Glutamatergic neuron (in vitro differentiated cells): ENCODE results near the gene DSE. TPM values are rescaled to one million over a fixed set of nuclear protein-coding genes. Genes with fewer than 3 reads are reported as not detected.

ENCODE experiments used
- DNase-seq: peaks from one replicate; pipeline ENCODE4 v3.0.0; 2022
- H3K27ac Mint-ChIP-seq: one replicate; pipeline ENCODE4 v1.8.0; 2020; ENCODE audit warnings: mild to moderate bottlenecking, mixed read lengths, inconsistent platforms; ENCODE audit not compliant: unreplicated experiment
- H3K27me3 Mint-ChIP-seq: one replicate; pipeline ENCODE4 v1.8.0; 2020; ENCODE audit warnings: mild to moderate bottlenecking, moderate library complexity, mixed read lengths, inconsistent platforms; ENCODE audit not compliant: unreplicated experiment
- H3K36me3 Mint-ChIP-seq: one replicate; pipeline ENCODE4 v1.8.0; 2020; ENCODE audit warnings: mild to moderate bottlenecking, mixed read lengths, inconsistent platforms; ENCODE audit not compliant: unreplicated experiment
- H3K4me1 Mint-ChIP-seq: one replicate; pipeline ENCODE4 v1.8.0; 2020; ENCODE audit warnings: mild to moderate bottlenecking, low read depth, mixed read lengths, inconsistent platforms; ENCODE audit not compliant: unreplicated experiment
- H3K4me3 Mint-ChIP-seq: one replicate; pipeline ENCODE4 v1.8.0; 2020; ENCODE audit warnings: mild to moderate bottlenecking, mixed read lengths, inconsistent platforms; ENCODE audit not compliant: unreplicated experiment
- H3K9me3 Mint-ChIP-seq: one replicate; pipeline ENCODE4 v1.8.0; 2020; ENCODE audit warnings: mild to moderate bottlenecking, moderate library complexity, mixed read lengths, inconsistent platforms; ENCODE audit not compliant: unreplicated experiment
- CTCF ChIP-seq: fragments of 200-600 bp; sonication (generic); IDR thresholded peaks from one replicate; pipeline ENCODE4 v1.5.0; 2021; ENCODE audit not compliant: partially characterized antibody, unreplicated experiment
- total RNA-seq: library from RNA; stranded (reverse); fragmentation: NEBNext Ultra II Directional; extraction: Animal tissue kit (Norgen Biotek cat#: 25700); gene quantifications from one replicate; pipeline ENCODE4 v1.2.1, GENCODE V29; 2021; ENCODE audit not compliant: unreplicated experiment

The DSE gene
- total RNA-seq, 1 donor from 2014 or later = 12.0 TPM

DNA sequence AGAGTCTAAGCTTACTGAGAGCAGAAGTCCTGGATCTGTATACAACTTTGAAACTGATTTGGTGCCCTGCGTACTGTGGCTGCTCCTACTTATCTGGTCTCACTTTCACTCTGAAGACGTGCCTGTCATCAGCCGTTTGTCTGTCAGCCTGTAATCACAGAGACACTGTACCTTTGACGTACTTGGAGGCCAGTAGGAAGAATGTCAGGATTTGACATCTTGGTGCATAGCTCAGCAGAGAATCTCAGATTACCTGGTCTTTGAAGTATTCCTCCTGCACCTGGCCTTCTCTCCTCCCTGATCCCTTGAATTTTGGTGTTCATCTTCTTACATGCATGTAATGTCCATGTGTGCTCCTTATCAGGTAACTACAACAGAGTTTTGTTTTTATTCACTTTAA lies 37.7 kb downstream of the DSE start:
- H3K36me3 Mint-ChIP-seq = no peaks in the 10 kb centered on the region
- H3K27me3 Mint-ChIP-seq = no peaks in the 10 kb centered on the region
- no peak overlapping the region for H3K27ac Mint-ChIP-seq
- H3K4me3 Mint-ChIP-seq = no peak overlapping the region
- H3K4me1 Mint-ChIP-seq = peaks cover 10% of the 10 kb centered on the region
- no peak for DNase-seq
- H3K9me3 Mint-ChIP-seq = no peaks in the 10 kb centered on the region
- TF ChIP-seq CTCF = no peak

DNA sequence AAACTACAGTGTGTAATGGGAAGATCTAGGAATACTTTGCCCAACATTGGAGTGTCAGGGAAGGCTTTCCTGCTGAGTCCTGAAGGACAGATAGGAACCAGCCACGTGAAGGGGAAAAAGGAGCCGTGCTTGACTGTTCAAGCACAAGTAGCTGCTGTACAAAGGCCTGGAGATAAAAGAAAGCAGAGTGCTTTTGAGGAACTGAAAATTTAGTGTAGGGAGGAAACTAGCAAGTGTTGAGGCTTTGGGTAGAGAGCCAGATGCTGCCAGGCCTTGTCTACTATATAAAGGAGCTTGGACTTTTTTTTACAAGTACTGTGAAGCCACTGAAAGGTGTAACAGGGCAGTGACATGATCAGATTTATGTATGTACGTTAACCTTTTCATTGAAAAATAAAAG lies 39.0 kb downstream of the DSE start:
- H3K27ac Mint-ChIP-seq = no peak overlapping the region

GRCh38 chr6:116411284-116411623 lies 40.5 kb downstream of the DSE start:
- H3K27ac Mint-ChIP-seq = no peak overlapping the region
- DNase-seq = no peak
- TF ChIP-seq CTCF = no peak
- no peak overlapping the region for H3K4me3 Mint-ChIP-seq
- H3K9me3 Mint-ChIP-seq = no peaks in the 10 kb centered on the region
- no peaks in the 10 kb centered on the region for H3K27me3 Mint-ChIP-seq
- no peaks in the 10 kb centered on the region for H3K36me3 Mint-ChIP-seq
- no peaks in the 10 kb centered on the region for H3K4me1 Mint-ChIP-seq

More for the DNA sequence above, 39.0 kb downstream of the DSE start:
- H3K27me3 Mint-ChIP-seq = no peaks in the 10 kb centered on the region
- no peaks in the 10 kb centered on the region for H3K36me3 Mint-ChIP-seq
- no peaks in the 10 kb centered on the region for H3K9me3 Mint-ChIP-seq
- no peak for TF ChIP-seq CTCF
- peaks cover 10% of the 10 kb centered on the region for H3K4me1 Mint-ChIP-seq
- DNase-seq = no peak
- no peak overlapping the region for H3K4me3 Mint-ChIP-seq

DNA sequence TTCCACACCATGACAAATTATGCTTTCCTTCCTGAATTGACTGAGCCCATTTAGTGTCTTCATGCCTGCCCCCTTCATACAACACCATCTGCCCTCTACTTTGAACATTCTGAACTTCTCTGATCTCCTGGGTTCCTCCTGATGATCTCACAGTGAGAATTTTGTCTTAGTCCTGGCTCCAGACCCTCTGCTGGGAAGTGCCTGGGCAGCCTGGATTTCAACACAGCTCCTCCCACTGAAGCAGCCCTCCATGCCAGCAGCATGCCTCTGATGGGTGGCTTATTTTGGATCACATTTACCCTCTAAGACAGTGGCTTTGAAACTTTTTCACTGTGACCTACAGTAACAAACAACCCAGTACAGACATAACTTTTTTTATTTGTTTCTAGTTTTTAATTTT lies 41.5 kb downstream of the DSE start:
- TF ChIP-seq CTCF = no peak
- H3K27me3 Mint-ChIP-seq = no peaks in the 10 kb centered on the region
- H3K9me3 Mint-ChIP-seq = no peaks in the 10 kb centered on the region
- no peak overlapping the region for H3K27ac Mint-ChIP-seq
- DNase-seq = no peak
- H3K4me3 Mint-ChIP-seq = no peak overlapping the region
- no peaks in the 10 kb centered on the region for H3K36me3 Mint-ChIP-seq
- no peaks in the 10 kb centered on the region for H3K4me1 Mint-ChIP-seq

- no peaks in the 10 kb centered on the region for H3K4me1 Mint-ChIP-seq
- no peaks in the 10 kb centered on the region for H3K27me3 Mint-ChIP-seq
Observed at GRCh38 chr6:116413357-116413756, 42.6 kb downstream of the DSE start.

More at GRCh38 chr6:116413357-116413756, 42.6 kb downstream of the DSE start:
- H3K4me3 Mint-ChIP-seq = no peak overlapping the region
- no peak for TF ChIP-seq CTCF
- H3K9me3 Mint-ChIP-seq = no peaks in the 10 kb centered on the region
- no peak overlapping the region for H3K27ac Mint-ChIP-seq
- DNase-seq = no peak
- H3K36me3 Mint-ChIP-seq = no peaks in the 10 kb centered on the region
